8988T (cell line): ENCODE data around the gene FAM107B.
A peak's percentile ranks its signal among the peaks of the same experiment; 100 is the strongest.

Source experiments
- DNase-seq: peaks from one replicate; pipeline ENCODE4 v3.0.0; 2011

Gene FAM107B

DNA sequence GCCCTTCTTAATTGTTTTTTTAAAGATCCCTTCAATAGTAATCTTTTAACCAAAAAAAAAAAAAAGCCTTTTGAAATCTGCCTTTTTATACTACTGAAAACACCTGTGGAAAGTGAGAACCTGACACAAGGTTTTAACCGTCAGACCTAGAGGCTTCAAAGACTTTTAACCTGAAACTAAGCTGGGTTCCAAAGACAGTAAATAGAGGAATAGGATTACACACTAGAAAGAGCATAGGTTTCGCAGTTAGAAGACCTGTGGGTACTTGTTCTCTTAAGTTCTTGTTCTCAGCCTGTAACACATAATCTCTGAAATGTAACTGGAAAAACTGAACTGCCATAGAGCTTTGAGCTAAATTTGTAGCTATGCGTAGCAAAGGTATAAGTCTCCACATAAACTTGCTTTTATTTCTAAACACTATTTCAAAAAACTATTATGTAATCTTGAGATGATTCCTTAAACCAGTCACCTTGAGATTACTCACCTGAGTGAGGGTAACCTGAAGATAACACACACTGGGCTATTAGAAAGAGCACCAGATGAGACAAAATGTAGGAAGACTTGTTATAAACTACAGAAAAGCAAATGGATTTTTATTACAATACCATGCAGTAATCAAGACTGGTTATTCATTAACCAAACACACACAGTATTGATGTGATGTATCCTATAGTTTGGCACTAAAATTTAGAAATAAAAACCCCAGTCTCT is 247.4 kb downstream of the FAM107B start:
- no peak for DNase-seq

DNA sequence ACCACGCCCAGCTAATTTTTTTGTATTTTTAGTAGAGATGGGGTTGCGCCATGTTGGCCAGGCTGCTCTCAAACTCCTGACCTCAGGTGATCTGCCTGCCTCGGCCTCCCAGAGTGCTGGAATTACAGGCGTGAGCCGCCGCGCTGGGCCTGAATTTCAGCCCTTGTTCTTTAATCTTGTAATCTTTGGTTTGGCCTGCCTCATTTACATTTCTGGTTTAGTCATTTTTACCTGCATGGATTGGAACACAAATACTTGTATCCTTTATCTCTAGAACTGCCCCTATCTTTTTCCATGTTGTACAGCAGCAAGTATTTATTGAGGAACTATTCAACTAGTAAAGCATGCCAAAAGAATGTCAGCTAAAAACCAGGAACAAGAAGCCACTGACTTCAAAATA is 248.4 kb downstream of the FAM107B start:
- DNase-seq = no peak

DNA sequence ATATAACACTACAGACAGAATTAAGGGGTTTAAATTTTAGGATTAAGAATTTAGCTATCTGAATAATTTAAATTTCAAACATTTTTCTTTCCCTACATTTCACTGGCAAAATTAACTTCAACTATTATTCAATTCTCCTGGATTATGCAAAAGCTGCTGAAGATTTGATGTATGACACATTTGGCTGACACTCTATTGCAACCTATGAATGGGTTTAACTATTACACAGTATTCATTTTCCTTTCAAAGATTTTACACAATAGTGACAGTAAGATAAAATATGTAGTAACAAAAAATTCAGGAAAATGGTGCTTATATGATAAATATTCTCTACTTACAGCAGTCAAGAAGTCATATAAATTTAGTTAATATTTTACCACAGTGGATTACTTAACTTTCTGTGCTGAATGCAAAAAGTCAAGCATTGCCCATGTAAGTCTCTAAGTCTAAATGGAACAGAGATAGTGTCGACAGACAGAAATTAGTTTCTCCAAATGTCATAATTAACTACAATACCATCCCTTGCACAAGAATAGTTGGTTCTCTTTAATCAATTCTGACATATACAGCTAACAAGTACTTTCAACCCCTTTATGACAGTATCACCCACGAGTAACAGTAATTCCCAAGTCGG is 249.9 kb downstream of the FAM107B start:
- DNase-seq = no peak

DNA sequence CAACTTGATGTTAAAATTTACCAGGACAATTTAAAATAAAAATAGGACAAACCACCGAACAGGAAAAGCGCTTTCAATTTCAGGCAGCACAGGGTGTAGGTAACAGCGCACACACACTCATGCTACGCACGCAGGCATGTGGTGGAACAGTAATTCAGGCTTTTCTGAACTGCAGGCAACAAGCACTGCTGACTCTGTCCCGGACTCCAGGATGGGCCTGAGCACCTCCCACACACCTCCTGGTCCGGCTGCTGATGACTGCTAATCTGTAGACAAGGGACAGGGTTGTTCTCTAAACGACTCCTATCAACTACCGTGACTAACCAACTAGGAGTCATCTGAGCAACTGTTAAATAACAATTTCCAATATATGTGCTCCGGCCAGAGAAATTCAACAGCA is 251.4 kb downstream of the FAM107B start:
- DNase-seq = no peak

DNA sequence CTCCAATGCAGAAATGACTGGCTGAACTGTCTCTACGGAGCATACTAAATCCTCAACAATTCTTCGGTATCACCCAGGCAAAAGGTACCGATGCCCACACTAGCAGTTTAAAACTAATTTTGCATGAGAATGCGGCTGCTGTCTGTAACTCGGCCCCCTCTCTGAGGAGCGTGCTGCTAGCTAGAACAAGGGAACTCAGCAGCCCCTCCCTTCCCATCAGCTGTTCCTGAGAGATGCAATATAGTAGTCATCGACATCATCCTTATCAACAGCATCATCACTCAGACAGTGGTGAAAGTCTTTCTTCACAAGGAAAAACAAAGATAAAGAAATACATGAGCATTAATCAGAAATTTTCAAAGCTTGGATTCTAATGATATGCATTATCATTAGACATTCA is 254.9 kb downstream of the FAM107B start:
- DNase-seq = no peak

DNA sequence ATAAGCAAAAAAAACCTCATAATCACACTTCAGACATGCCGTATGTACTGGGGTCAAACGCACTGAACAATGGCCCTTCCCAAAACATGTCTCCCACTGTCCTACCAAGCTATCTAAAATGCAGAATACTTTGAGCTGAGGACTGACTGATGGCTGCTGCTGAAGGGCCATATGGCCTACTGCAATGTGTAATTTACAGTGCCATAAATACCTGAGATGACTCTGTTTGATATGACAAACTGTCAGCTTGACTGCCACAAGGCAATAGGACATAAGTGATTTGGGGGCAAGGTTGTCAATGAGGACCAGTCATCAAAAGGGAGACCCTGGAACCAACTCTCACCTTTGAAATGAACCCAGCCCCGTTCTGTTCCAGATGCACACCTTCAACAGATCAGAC is 256.5 kb downstream of the FAM107B start:
- no peak for DNase-seq

DNA sequence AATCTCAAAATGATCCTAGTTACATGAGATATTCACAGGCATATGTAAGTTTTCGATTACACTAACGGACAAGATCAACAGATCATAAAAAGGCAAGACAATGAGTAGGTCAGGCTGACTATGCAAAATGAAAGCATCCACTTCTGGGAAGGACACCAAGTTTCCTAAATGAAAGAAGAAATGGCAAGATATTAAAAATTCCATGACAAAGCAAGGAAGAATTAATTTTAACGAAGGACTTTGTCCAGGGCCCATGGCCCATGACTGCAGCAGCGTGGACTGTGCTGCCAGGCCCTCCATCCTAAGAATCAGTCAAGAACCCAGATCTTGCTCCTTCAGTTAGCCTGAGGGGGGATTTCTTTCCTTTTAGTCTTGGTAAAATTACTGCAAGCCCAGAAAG is 261.6 kb downstream of the FAM107B start:
- DNase-seq = no peak

DNA sequence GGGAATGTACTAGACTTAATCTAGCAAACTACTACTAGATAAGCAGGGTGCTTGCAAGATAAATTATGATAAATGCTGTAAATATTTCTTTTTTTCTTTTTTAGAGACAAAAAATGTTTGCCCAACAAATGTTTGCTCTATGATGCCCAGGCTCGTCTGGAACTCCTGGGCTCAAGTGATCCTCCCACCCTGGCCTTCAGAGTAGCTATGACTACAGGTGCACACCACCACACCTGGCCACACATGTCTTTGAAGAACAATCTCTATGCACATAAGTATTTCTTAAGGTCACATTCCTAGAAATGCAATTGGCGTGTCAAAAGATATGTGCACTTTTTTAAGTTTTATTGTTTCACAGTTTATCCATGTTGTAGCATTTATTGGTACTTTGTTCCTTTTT is 264.4 kb downstream of the FAM107B start:
- no peak for DNase-seq

DNA sequence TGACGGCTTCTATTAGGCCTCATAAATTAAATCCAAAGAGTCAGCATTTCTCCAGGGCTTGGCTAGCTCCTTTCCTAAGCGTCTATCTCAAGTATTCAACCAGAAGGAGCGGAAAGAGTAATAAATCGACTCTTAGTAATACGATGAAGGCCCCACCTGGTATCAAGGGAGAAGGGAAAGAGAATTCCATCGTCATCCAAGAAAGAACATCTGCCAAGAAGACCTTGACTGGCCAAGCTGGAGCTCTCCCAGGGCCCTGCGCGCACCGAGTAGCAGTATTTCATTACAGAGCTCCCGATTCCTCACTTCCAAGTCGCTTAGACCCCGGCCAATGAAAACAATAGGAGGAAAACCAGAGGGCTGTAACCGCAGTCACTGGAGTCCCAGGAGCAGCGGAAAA is 266.0 kb downstream of the FAM107B start:
- DNase-seq = no peak

DNA sequence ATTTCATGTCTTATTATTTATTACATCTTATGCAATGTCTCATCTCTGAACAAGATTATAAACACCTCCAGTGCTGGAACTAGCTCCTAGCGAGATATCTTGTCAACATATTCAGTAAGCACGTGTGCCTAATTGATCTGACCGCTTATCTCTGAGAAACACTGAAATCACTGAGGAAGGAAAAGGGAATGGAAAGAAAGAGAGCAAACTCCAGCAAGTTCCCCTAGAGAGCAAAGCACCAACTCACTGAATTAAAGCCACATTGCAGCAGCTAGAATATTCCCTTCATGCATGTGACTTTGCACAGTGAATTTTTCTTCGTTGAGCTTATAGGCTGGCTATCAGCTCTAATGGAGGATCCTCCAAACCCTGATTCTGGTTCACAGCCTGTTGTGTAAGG is 266.9 kb downstream of the FAM107B start:
- no peak for DNase-seq

DNA sequence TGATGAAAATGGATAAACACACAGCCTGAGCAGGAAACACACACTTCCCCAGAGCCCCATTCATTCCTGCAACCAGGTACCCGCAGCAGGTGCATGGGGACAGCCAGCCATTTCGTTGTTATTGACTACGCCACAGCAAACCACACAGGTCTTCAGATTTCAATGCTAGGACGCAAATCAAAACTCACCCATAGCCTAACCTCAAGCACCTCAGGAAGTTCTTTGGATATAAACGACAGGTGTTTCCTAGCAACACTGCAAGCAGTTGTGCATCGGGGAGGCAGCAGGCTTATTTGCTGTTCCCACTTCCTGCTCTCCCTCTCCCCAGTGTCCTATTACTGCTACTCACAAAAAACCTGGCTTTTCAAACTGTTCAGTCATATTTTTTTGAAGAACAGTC is 267.5 kb downstream of the FAM107B start:
- no peak for DNase-seq

DNA sequence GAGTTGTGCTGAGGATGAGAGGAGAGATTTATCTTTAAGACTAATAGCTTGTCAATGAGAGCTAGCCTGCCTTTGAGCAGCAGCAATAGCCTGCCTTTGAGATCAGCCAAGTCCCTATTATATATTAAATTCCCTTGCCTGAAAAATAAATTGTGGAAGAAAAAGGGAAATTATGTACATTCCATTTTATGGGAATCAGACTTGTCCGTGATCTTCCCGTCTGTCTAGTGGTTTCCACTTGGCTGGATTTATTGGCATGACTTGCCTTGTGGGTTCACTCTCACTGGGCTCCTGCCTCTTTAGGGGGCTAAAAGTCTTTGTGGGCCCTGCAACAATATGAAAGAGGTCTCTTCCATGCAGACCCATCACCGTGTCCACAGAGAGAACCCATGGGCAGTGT is 272.3 kb downstream of the FAM107B start:
- DNase-seq = no peak

DNA sequence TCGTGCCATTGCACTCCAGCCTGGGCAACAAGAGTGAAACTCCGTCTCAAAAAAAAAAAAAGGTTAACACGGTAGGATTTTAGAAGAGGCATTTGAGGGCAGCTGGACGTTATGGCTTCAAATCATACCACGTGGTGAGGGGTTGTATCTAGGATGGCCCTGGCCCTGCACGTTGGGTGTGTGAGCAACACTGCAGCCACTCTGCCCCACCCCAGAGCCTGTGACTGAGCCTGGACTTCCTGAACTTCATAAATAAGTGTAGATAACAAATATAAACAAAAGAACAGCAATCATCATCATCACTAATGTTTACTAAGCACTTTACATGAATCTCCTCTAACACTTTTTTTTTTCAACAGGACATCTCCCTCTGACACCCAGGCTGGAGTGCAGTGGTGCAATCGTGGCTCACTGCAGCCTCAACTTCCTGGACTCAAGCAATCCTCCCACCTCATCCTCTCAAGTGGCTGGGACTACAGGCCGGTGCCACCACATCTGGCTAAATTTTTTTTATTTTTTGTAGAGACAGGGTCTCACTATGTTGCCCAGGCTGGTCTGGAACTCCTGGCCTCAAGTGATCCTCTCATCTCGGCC is 274.4 kb downstream of the FAM107B start:
- DNase-seq = no peak

DNA sequence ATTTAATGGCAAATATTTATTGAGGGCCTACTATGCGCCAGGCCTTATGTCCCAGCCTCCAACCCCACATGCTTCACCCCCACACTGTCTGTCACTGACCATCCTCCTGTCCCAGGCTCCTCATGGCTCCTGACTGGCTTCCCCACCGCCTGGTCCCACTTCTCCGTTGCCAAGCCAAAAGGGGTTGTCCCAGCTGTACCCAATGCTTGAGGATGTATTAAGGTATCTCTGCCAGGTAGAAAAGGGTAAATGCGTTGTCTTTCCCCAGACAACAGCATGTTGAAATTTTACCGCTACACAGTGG is 275.1 kb downstream of the FAM107B start:
- DNase-seq = no peak

DNA sequence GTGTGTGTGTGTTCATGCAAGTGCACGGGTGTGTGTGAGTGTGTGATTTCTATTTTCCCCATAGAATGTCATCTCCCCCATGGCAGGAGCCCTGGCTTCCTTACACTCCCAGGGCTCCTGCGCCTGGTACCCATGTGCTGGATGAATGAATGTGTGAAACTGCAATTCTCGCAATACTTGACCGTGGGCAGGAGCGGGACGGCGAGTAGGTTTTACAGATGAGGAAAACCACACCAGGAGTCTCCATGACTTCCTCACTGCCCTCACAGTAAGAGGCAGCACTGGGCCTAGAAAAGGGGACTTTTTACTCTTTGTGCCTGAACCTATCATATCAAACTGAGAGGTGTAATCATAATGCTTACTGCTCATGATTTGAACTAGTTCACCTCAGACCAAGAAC is 276.4 kb downstream of the FAM107B start:
- DNase-seq = no peak

DNA sequence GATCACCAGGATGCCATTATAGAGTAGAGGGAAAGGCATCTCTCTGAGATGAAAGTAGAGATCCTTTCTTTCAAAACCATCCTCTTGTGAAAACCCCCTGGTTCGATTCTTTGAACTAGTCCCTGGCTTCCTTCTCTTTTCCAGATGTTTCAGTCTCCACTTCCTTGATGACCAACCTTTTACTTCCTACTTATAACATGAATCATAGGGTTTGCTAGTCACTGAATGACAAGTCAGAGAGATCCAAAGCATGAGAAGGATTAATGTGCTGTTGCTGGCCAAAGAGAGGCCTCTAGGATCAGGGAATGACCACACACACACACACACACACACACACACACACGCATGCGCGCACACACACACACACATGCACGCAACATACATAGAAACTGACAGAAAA is 282.9 kb downstream of the FAM107B start:
- DNase-seq = no peak

DNA sequence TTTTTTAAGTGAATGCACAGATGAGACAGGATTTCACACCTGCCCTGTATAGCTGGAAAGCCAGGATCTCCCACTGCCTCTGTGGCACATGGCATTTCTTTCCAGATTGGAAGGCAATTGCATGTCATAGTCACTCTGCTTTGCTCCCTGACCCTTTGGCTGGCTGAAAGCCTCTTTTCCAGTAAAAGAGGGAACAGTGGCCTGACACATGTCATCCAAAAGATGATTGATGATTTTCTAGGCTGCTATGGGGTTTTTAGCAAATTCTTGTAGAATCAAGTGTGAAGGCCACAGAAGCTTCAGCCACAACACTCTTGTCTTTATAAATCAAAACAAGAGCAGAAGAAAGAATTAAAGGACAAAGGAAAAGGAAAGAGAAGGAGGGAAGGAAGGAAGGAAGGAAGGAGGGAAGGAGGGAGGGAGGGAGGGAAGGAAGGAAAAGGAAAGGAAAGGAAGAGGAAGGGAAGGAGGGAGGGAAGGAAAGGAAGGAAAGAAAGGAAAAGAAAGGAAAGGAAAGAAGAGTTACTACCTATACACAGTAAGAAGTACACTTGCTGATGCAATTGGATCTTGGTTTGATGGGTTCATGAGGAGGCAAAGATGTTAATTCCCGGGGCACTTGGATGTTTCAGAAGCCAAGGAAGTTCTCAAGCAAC is 285.0 kb downstream of the FAM107B start:
- DNase-seq = no peak

DNA sequence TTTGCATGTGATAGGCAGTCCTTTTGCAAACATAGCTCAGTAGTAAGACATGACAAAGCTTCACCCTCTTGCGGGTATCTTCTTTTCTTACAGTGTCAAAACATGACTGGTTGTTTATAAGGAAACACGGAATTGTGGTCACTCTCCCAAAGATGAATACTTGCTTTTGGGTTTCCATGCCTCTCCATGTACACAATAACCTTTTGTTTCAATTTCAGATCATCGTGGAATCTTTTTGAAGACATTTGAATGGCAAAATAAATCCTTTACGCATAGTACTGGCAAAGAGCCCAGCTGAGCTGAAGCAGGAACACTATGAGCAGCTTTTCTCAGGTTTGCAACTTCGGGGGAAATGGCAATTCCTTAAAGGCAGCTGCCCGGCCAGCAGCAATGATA is 287.2 kb downstream of the FAM107B start:
- DNase-seq = no peak

DNA sequence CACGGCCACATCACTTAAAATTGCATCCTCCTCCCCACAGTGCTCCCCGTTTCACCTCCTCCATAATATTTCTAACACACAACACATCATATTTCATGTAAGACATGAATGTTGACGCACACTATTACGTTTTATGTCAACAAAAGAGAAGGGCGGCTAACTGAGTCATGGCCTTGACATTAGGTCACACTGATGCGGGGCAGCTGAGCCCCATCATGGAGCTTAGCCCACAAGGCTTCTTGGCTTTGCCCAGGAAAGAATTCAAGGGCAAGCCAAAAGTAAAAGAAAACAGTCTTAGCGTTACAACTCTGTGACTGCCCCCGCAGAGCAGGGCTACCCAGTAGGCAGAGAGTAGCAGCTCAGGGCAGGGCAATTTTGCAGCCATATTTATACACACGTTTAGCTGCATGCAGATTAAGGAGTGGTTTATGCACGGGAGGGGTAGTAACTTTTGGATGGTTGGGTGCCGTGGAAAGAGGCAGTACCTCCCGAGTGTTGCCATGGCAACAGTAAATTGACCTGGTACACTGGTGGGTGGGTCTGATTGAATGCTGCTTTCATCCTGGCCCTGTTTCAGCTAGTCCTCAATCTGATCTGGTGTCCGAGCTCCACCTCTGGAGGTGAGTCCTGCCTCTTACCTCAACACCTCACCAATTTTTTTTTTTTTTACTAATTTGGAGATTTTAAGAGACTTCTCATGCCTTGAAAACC is 287.8 kb downstream of the FAM107B start:
- no peak for DNase-seq

DNA sequence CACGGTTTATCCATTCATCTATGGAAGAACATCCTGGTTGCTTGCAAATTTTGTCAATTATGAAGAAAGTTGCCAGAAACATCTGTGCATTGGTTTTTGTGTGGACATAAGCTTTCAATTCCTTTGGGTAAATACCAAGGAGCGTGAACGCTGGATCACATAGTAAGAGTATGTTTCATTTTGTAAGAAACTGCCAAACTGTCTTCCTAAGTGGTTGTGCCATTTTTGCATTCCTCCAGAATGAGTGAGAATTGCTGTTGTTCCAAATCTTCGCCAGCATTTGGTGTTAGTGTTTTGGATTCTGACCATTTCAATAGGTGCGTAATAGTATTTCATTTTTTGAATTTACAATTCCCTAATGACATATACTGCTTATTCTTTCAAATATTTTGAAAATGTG is 288.7 kb downstream of the FAM107B start:
- no peak for DNase-seq

DNA sequence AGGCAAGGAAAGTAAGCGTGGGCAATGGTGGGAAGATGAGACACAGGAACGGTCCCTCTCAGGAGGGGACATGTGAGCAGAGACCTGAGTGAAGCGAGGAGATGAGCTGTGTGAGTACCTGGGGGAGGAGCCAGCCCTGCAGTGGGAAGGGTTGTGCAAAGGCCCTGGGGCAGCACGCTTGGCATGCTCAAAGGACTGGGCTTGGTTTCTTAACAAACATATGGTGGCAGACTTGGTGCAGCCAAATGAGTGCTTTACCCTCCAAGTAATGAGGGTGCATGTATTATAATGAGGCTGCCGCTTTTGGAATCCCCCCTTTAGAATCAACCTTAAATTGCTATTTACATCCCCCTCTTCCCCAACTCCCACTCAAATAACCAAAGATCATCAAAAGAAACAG is 291.3 kb downstream of the FAM107B start:
- DNase-seq = no peak

DNA sequence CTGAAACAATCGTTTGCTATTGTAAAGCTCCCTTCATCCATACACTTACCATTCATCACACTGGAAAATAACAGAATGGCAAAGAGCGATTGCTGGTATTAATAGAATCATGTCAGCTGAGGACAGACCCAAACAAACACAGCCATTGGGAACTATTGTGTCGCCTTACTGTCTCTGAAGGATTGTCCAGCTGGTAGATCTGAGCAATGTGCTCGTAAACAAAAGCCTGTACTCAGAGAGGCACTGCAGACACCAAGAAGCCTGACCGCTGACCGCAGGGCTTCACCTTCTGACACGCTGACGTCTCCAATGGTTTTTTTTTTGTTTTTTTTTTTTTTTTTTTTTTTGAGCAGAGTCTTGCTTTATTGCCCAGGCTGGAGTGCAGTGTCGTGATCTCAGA is 292.9 kb downstream of the FAM107B start:
- no peak for DNase-seq

DNA sequence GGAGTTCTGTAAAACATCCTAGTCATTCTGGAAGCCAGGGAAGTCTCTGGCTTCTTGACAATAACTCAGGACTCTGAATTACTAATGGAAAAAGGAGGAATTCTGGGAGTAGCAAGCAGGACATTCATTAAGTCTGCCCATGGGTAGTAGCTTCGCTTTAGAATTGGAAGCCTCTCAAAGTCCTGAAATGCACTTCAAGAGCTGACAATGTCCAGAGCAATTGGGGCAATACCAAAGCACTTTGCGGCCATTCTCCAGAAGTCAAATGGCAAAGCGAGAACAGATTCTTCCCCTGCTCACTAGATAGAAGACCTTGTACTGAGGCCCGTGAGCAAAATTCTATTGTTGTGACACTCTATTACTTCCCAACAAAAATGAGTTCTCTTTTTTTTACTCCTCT is 293.7 kb downstream of the FAM107B start:
- DNase-seq = no peak

DNA sequence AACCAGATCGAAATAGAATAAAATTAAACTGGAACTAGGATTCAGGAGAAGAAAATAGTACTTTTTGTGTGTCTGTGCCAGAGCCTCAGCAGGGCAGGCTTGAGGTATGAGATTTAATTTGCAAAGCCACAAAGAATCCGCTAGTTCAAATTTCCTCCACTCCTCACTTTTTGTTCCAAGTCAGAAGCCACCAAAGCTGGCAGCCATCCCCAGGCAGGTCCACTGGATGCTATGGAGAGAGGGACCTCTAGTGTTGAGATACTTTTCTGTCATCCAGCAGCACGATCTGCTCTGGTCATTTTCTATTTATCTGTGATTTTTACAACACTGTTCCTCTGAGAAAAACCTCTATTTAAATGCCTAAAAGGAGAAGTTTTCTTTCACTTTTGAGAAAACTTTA is 296.1 kb downstream of the FAM107B start:
- DNase-seq = peak; percentile 25
